GM23338 (cell line): ENCODE measurements around the gene OR5H2. TPM values are rescaled to one million over a fixed set of nuclear protein-coding genes. Genes with fewer than 3 reads are reported as not detected.

ENCODE experiments used
- ATAC-seq: fragments of 200-7000 bp; cut with Tn5 transposase; 3 replicates; pipeline ENCODE4 v1.9.1; 2020
- DNase-seq: peaks from one replicate; pipeline ENCODE4 v3.0.0-alpha.2; 2015; ENCODE audit warnings: low spot score
- H2AFZ ChIP-seq: fragments of 200-600 bp; sonication (generic); 2 replicates; pipeline ENCODE4 v1.8.0; 2016; ENCODE audit warnings: antibody characterized with exemption, mild to moderate bottlenecking, moderate library complexity
- H3F3A ChIP-seq: fragments of 200-600 bp; sonication (generic); replicated peaks from 2 replicates; pipeline ENCODE4 v1.8.0; 2017; ENCODE audit warnings: antibody characterized with exemption, mixed run types, low read depth
- H3K27ac ChIP-seq: fragments of 200-600 bp; sonication (generic); 2 replicates; pipeline ENCODE4 v1.6.1; 2016; ENCODE audit warnings: low read depth
- H3K27me3 ChIP-seq: fragments of 200-600 bp; sonication (generic); 2 replicates; pipeline ENCODE4 v1.8.0; 2016; ENCODE audit warnings: mild to moderate bottlenecking, mixed run types, moderate library complexity; ENCODE audit not compliant: insufficient read depth
- H3K36me3 ChIP-seq: fragments of 200-600 bp; sonication (generic); 2 replicates; pipeline ENCODE4 v1.8.0; 2016; ENCODE audit warnings: mild to moderate bottlenecking; ENCODE audit not compliant: insufficient read depth
- H3K4me1 ChIP-seq: fragments of 200-600 bp; sonication (generic); 2 replicates; pipeline ENCODE4 v1.8.0; 2016; ENCODE audit warnings: mild to moderate bottlenecking, moderate library complexity; ENCODE audit not compliant: insufficient read depth
- H3K4me2 ChIP-seq: fragments of 200-600 bp; sonication (generic); 2 replicates; pipeline ENCODE4 v1.7.1; 2017; ENCODE audit warnings: mixed run types
- H3K4me3 ChIP-seq: fragments of 200-600 bp; sonication (generic); 2 replicates; pipeline ENCODE4 v1.6.1; 2016; ENCODE audit warnings: mixed run types
- H3K79me2 ChIP-seq: fragments of 200-600 bp; sonication (generic); replicated peaks from 2 replicates; pipeline ENCODE4 v1.8.0; 2017; ENCODE audit warnings: mild to moderate bottlenecking; ENCODE audit not compliant: insufficient read depth
- H3K9me2 ChIP-seq: fragments of 200-600 bp; sonication (generic); 2 replicates; pipeline ENCODE4 v1.8.0; 2017; ENCODE audit not compliant: insufficient read depth
- H4K20me1 ChIP-seq: fragments of 200-600 bp; sonication (generic); replicated peaks from 2 replicates; pipeline ENCODE4 v1.8.0; 2017; ENCODE audit warnings: mild to moderate bottlenecking; ENCODE audit not compliant: insufficient read depth
- H3K27ac Mint-ChIP-seq: 2 replicates; pipeline ENCODE4 v1.8.0; 2020; ENCODE audit warnings: inconsistent platforms, mild to moderate bottlenecking, moderate library complexity, mixed read lengths
- H3K27me3 Mint-ChIP-seq: 3 replicates; pipeline ENCODE4 v1.8.0; 2022; ENCODE audit warnings: low read depth, mild to moderate bottlenecking, moderate library complexity, mixed read lengths, inconsistent platforms; ENCODE audit not compliant: insufficient read depth, poor library complexity
- H3K36me3 Mint-ChIP-seq: 3 replicates; pipeline ENCODE4 v1.8.0; 2021; ENCODE audit warnings: low read depth, mild to moderate bottlenecking, inconsistent platforms, moderate library complexity, mixed read lengths
- H3K4me1 Mint-ChIP-seq: 3 replicates; pipeline ENCODE4 v1.8.0; 2020; ENCODE audit warnings: mild to moderate bottlenecking, inconsistent platforms, mixed read lengths
- H3K4me3 Mint-ChIP-seq: 3 replicates; pipeline ENCODE4 v1.8.0; 2021; ENCODE audit warnings: moderate library complexity, mild to moderate bottlenecking, inconsistent platforms, mixed read lengths
- H3K9me3 Mint-ChIP-seq: 3 replicates; pipeline ENCODE4 v1.8.0; 2020; ENCODE audit warnings: moderate library complexity, mild to moderate bottlenecking, inconsistent platforms, mixed read lengths
- CTCF ChIP-seq, 2 experiments: fragments of 200-600 bp in 1 of 2; sonication (generic) in 1 of 2; conservative IDR thresholded peaks; 2 replicates each; pipeline versions ENCODE4 v1.5.1 to v1.6.1; 2016 to 2017; ENCODE audit warnings: antibody characterized with exemption in 2 of 2, low read depth in 2 of 2, mild to moderate bottlenecking in 2 of 2, moderate library complexity in 1 of 2
- ETS1 ChIP-seq: IDR thresholded peaks from 2 replicates; pipeline ENCODE4 v1.6.1; 2016; ENCODE audit warnings: antibody characterized with exemption
- EZH2 ChIP-seq: fragments of 200-600 bp; sonication (generic); IDR thresholded peaks from one replicate; pipeline ENCODE4 v1.8.0; 2017; ENCODE audit warnings: antibody characterized with exemption, mild to moderate bottlenecking, low read depth; ENCODE audit not compliant: unreplicated experiment
- EZH2phosphoT487 ChIP-seq: fragments of 200-600 bp; sonication (generic); IDR thresholded peaks from one replicate; pipeline ENCODE4 v1.8.1; 2018; ENCODE audit warnings: antibody characterized with exemption; ENCODE audit not compliant: unreplicated experiment
- JUNB ChIP-seq: IDR thresholded peaks from one replicate; pipeline ENCODE4 v1.6.1; 2016; ENCODE audit warnings: antibody characterized with exemption; ENCODE audit not compliant: unreplicated experiment
- NANOG ChIP-seq: IDR thresholded peaks from 2 replicates; pipeline ENCODE4 v1.6.1; 2016; ENCODE audit warnings: antibody characterized with exemption, borderline replicate concordance
- REST ChIP-seq: IDR thresholded peaks from one replicate; pipeline ENCODE4 v1.6.1; 2018; ENCODE audit warnings: antibody characterized with exemption; ENCODE audit not compliant: unreplicated experiment
- ZNF114 ChIP-seq: fragments of 250-450 bp; sonication (Bioruptor Pico); IDR thresholded peaks from 2 replicates; pipeline ENCODE4 v1.5.0; 2020; ENCODE audit warnings: mild to moderate bottlenecking, moderate library complexity
- polyA plus RNA-seq: library from polyadenylated mRNA; unstranded; fragments of >200 nt; fragmentation: Nextera tagmentation; extraction: Ambion mirVana; gene quantifications from 2 replicates; pipeline ENCODE4 v1.2.1, GENCODE V29; 2016
- total RNA-seq: library from RNA; depleted of rRNA; stranded (reverse); fragments of >200 nt; shearing (Covaris generic); gene quantifications from 2 replicates; pipeline ENCODE4 v1.2.3, GENCODE V29; 2014

Gene OR5H2
- total and polyA plus RNA-seq, 2 experiments from 2014 or later, result 1.1 TPM; not detected in 1

- H3K4me3 ChIP-seq, result no peak overlapping the region
- H3K4me1 Mint-ChIP-seq, result peaks cover 26% of the 10 kb centered on the region
- no peaks in the 10 kb centered on the region for H3K27me3 Mint-ChIP-seq
- H3K36me3 ChIP-seq, result no peaks in the 10 kb centered on the region
- H3K4me3 Mint-ChIP-seq, result no peak overlapping the region
- peaks cover 29% of the 10 kb centered on the region for H3K4me1 ChIP-seq
- H3K36me3 Mint-ChIP-seq, result peaks cover 7% of the 10 kb centered on the region; the same call in 2 of the 3 replicates
- H3K4me2 ChIP-seq, result peak overlapping the region; percentile 10; the same call in 1 of the 2 replicates
- no peaks in the 10 kb centered on the region for H3K27me3 ChIP-seq
- H3K27ac Mint-ChIP-seq, result no peak overlapping the region
- H3K9me3 Mint-ChIP-seq, result peaks cover 11% of the 10 kb centered on the region
- no peak overlapping the region for H3K27ac ChIP-seq
- no peak overlapping the region for H2AFZ ChIP-seq
- no peaks in the 10 kb centered on the region for H3K79me2 ChIP-seq
- H4K20me1 ChIP-seq, result no peaks in the 10 kb centered on the region
- H3F3A ChIP-seq, result no peaks in the 10 kb centered on the region
- ATAC-seq (no peak), DNase-seq (peak; percentile 6)
- TF ChIP-seq NANOG (peak; percentile 90), ETS1 (no peak), CTCF (conservative IDR thresholded peaks at IDR 0.05; ENCODE audit: low read depth in 2 of 2) (no peak), REST (no peak)
- H3K9me2 ChIP-seq, result no peaks in the 10 kb centered on the region; the same call in 1 of the 2 replicates
Measured at GRCh38 chr3:98242155-98242554, 40.1 kb upstream of the OR5H2 start.

- Histone ChIP-seq H3K4me2 (no peak overlapping the region), H3K36me3 (no peaks in the 10 kb centered on the region), H3K27ac (no peak overlapping the region), H3K9me2 (no peaks in the 10 kb centered on the region; the same call in none of the 2 replicates), H4K20me1 (no peaks in the 10 kb centered on the region), H3K27me3 (no peaks in the 10 kb centered on the region), H3F3A (no peaks in the 10 kb centered on the region), H3K79me2 (no peaks in the 10 kb centered on the region), H2AFZ (no peak overlapping the region), H3K4me1 (peaks cover 29% of the 10 kb centered on the region), H3K4me3 (no peak overlapping the region)
- no peak for DNase-seq
- H3K4me1 Mint-ChIP-seq, result peaks cover 26% of the 10 kb centered on the region
- no peak overlapping the region for H3K4me3 Mint-ChIP-seq
- peaks cover 11% of the 10 kb centered on the region for H3K9me3 Mint-ChIP-seq
- H3K36me3 Mint-ChIP-seq, result peaks cover 7% of the 10 kb centered on the region; the same call in 2 of the 3 replicates
- no peak for ATAC-seq
- no peaks in the 10 kb centered on the region for H3K27me3 Mint-ChIP-seq
- no peak overlapping the region for H3K27ac Mint-ChIP-seq
- TF ChIP-seq EZH2phosphoT487, result no peak
- TF ChIP-seq REST, result no peak
- no peak for TF ChIP-seq ZNF114 (CRISPR knock-in tag)
- TF ChIP-seq ETS1, result no peak
- TF ChIP-seq JUNB, result no peak
- no peak for TF ChIP-seq EZH2
- no peak for TF ChIP-seq NANOG
Measured at GRCh38 chr3:98243843-98244242, 38.5 kb upstream of the OR5H2 start.
